Subcutaneous abdominal adipose tissue (tissue), 5 donors: Measurements from ENCODE around the gene SOD2.

Experiments used
- H3K27ac ChIP-seq: one replicate; pipeline ENCODE4 v1.7.0; 2013; ENCODE audit warnings: low read depth, mild to moderate bottlenecking, inconsistent platforms, low read length, moderate library complexity
- H3K27me3 ChIP-seq, 5 donors: one replicate each; pipeline ENCODE4 v1.7.0; 2013; ENCODE audit warnings: low read length in 5 of 5, inconsistent platforms in 1 of 5; ENCODE audit not compliant: control insufficient read depth in 5 of 5, insufficient read depth in 4 of 5
- H3K36me3 ChIP-seq, 5 donors: one replicate each; pipeline ENCODE4 v1.7.0; 2013; ENCODE audit warnings: low read length in 5 of 5; ENCODE audit not compliant: control insufficient read depth in 5 of 5, insufficient read depth in 5 of 5
- H3K4me1 ChIP-seq, 5 donors: one replicate each; pipeline ENCODE4 v1.7.0; 2013; ENCODE audit warnings: low read length in 5 of 5, mild to moderate bottlenecking in 3 of 5, moderate library complexity in 1 of 5; ENCODE audit not compliant: control insufficient read depth in 5 of 5, insufficient read depth in 5 of 5
- H3K4me3 ChIP-seq, 5 donors: one replicate each; pipeline ENCODE4 v1.7.0; 2013; ENCODE audit warnings: low read length in 5 of 5, low read depth in 1 of 5
- H3K9ac ChIP-seq, 5 donors: one replicate each; pipeline ENCODE4 v1.7.0; 2013; ENCODE audit warnings: low read length in 5 of 5, mild to moderate bottlenecking in 4 of 5, moderate library complexity in 3 of 5
- H3K9me3 ChIP-seq, 5 donors: one replicate each; pipeline ENCODE4 v1.7.0; 2013; ENCODE audit warnings: low read length in 5 of 5; ENCODE audit not compliant: control insufficient read depth in 5 of 5
- donor health status: healthy.
- donor health status: healthy.
- donor health status: healthy.
- donor health status: healthy.
- donor health status: healthy.

SOD2 gene

DNA sequence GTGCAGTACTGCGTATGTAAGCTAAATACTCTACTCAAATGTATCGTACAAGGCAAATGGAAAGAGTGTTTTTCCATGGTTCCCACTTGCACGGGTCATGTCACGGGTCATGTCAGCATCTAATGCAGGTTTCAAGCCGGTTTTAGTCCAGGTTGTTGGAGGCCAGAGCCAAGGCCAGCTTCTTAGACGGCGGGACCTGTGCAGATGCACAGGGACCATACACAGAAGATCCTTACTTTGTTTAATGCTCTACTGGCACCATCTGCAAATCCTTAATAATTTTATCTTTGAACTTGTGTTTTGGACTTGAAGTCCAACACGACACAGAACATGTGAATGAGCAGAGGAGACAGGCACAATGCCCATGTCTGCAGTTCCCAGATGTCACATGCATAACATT, 42.7 kb downstream of the SOD2 start:
- Histone ChIP-seq H3K9ac (no peak overlapping the region), H3K4me1 (peaks cover 0 to 5% (median 3%) of the 10 kb centered on the region in 5 donors), H3K4me3 (no peak overlapping the region), H3K36me3 (no peaks in the 10 kb centered on the region), H3K9me3 (no peaks in the 10 kb centered on the region), H3K27ac (no peak overlapping the region), H3K27me3 (no peaks in the 10 kb centered on the region)

DNA sequence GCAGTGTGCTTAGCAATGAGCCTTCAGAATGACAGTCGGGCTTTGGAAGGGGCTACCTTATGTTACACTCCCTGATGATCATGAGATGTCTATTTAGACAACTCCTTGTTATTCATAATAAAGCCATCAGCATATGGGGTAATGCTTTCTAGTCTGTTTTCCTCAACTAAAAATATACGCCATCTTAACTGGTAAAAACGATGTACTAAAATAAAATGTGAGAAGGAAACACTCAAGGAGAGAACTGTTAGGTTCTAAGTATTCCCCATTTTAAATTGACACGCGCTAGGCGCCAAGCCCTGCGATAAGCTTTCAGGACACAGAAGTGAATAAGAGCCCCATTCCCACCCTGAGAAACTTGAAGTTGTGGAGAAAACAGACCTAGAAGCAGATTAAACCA, 43.6 kb downstream of the SOD2 start:
- no peak overlapping the region for H3K27ac ChIP-seq
- H3K9me3 ChIP-seq, result no peaks in the 10 kb centered on the region
- H3K4me3 ChIP-seq, result no peak overlapping the region
- no peak overlapping the region for H3K9ac ChIP-seq
- H3K36me3 ChIP-seq, result no peaks in the 10 kb centered on the region
- no peaks in the 10 kb centered on the region for H3K4me1 ChIP-seq
- no peaks in the 10 kb centered on the region for H3K27me3 ChIP-seq

GRCh38 chr6:159646733-159647132, 46.3 kb downstream of the SOD2 start:
- Histone ChIP-seq H3K9ac (no peak overlapping the region), H3K4me3 (no peak overlapping the region)

GRCh38 chr6:159646116-159646515, 46.9 kb downstream of the SOD2 start:
- no peak overlapping the region for H3K4me3 ChIP-seq
- no peak overlapping the region for H3K9ac ChIP-seq
- H3K36me3 ChIP-seq, result peaks cover 0 to 3% (median 0%) of the 10 kb centered on the region in 5 donors
- no peaks in the 10 kb centered on the region for H3K9me3 ChIP-seq
- H3K27me3 ChIP-seq, result no peaks in the 10 kb centered on the region
- H3K27ac ChIP-seq, result no peak overlapping the region
- no peaks in the 10 kb centered on the region for H3K4me1 ChIP-seq

More at GRCh38 chr6:159646733-159647132, 46.3 kb downstream of the SOD2 start:
- Histone ChIP-seq H3K27me3 (no peaks in the 10 kb centered on the region), H3K36me3 (peaks cover 0 to 3% (median 0%) of the 10 kb centered on the region in 5 donors), H3K9me3 (no peaks in the 10 kb centered on the region), H3K27ac (no peak overlapping the region), H3K4me1 (no peaks in the 10 kb centered on the region)

DNA sequence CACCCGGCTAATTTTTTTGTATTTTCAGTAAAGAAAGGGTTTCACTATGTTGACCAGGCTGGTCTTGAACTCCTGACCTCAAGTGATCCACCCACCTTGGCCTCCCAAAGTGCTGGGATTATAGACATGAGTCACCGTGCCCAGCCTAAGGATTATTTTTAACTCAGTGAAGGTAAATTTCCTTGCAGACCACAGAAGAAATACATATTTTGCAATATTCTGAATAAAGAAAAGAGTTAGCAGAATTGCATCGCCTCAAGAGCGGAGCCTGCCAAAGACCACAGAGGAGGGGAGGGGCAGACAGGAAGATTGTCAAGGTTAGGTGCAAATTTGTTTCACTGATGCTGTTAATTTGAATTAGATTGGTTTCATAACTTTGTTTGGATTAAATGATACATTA, 47.4 kb downstream of the SOD2 start:
- no peaks in the 10 kb centered on the region for H3K27me3 ChIP-seq
- no peak overlapping the region for H3K9ac ChIP-seq
- peaks cover 0 to 3% (median 0%) of the 10 kb centered on the region in 5 donors for H3K36me3 ChIP-seq
- no peak overlapping the region for H3K4me3 ChIP-seq
- H3K4me1 ChIP-seq, result no peaks in the 10 kb centered on the region
- H3K27ac ChIP-seq, result no peak overlapping the region
- H3K9me3 ChIP-seq, result no peaks in the 10 kb centered on the region
